Measurements from ENCODE around the gene SMYD3.
"Not testable (repeated sequence)": the region's sequence is repeated elsewhere in the genome, so short reads cannot be mapped to it uniquely, and the experiment has no call there.

SMYD3 gene

GRCh38 chr1:245730801-245731200, 776.3 kb downstream of the SMYD3 start:
- DNase-seq: no peak

GRCh38 chr1:245728035-245728434, 779.0 kb downstream of the SMYD3 start:
- not testable (repeated sequence) for DNase-seq

GRCh38 chr1:245721488-245721887, 785.6 kb downstream of the SMYD3 start:
- DNase-seq: no peak

GRCh38 chr1:245718951-245719350, 788.1 kb downstream of the SMYD3 start:
- DNase-seq: no peak

- DNase-seq: no peak
Measured at GRCh38 chr1:245718123-245718522, 789.0 kb downstream of the SMYD3 start.

- no peak for DNase-seq
Measured at GRCh38 chr1:245717611-245718010, 789.5 kb downstream of the SMYD3 start.

GRCh38 chr1:245716561-245716960, 790.5 kb downstream of the SMYD3 start:
- DNase-seq: no peak

GRCh38 chr1:245715970-245716369, 791.1 kb downstream of the SMYD3 start:
- DNase-seq: no peak

GRCh38 chr1:245715291-245715701, 791.8 kb downstream of the SMYD3 start:
- DNase-seq: no peak

- not testable (repeated sequence) for DNase-seq
Measured at GRCh38 chr1:245714027-245714426, 793.1 kb downstream of the SMYD3 start.

- no peak for DNase-seq
Measured at GRCh38 chr1:245710961-245711903, 795.8 kb downstream of the SMYD3 start.

- no peak for DNase-seq
Measured at GRCh38 chr1:245707941-245708340, 799.1 kb downstream of the SMYD3 start.

GRCh38 chr1:245704765-245705164, 802.3 kb downstream of the SMYD3 start:
- DNase-seq: no peak

- no peak for DNase-seq
Measured at GRCh38 chr1:245704341-245704740, 802.7 kb downstream of the SMYD3 start.

- DNase-seq: no peak
Measured at GRCh38 chr1:245702346-245702745, 804.7 kb downstream of the SMYD3 start.

GRCh38 chr1:245701631-245702030, 805.4 kb downstream of the SMYD3 start:
- DNase-seq: no peak

- DNase-seq: no peak
Measured at GRCh38 chr1:245700631-245701030, 806.4 kb downstream of the SMYD3 start.

All from stimulated activated CD4-positive, alpha-beta T cell treated with anti-CD3 and anti-CD28 coated beads, Interleukin-4, amount 100 ng/mL, for 4 hours (primary cell).